HT1080 (cell line): ENCODE data around the gene ALDH4A1. TPM values are rescaled to one million over a fixed set of nuclear protein-coding genes. Genes with fewer than 3 reads are reported as not detected.

ENCODE experiments used
- DNase-seq: peaks from one replicate; pipeline ENCODE4 v3.0.0-alpha.2; 2015; ENCODE audit warnings: low read depth
- polyA plus RNA-seq, 2 experiments: library from polyadenylated mRNA; depleted of rRNA; stranded (reverse); fragments of >200 nt; gene quantifications; 2 replicates each; pipeline ENCODE4 v1.2.3, GENCODE V29; 2015
- total RNA-seq: library from RNA; depleted of rRNA; stranded (reverse); fragments of >200 nt; shearing (Covaris generic); gene quantifications from 2 replicates; pipeline ENCODE4 v1.2.3, GENCODE V29; 2014; rRNA removed

ALDH4A1 gene, protein sequence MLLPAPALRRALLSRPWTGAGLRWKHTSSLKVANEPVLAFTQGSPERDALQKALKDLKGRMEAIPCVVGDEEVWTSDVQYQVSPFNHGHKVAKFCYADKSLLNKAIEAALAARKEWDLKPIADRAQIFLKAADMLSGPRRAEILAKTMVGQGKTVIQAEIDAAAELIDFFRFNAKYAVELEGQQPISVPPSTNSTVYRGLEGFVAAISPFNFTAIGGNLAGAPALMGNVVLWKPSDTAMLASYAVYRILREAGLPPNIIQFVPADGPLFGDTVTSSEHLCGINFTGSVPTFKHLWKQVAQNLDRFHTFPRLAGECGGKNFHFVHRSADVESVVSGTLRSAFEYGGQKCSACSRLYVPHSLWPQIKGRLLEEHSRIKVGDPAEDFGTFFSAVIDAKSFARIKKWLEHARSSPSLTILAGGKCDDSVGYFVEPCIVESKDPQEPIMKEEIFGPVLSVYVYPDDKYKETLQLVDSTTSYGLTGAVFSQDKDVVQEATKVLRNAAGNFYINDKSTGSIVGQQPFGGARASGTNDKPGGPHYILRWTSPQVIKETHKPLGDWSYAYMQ
- total RNA-seq = 2.5 and 6.2 TPM in 2 replicates
- 3.2 and 5.3 TPM in 2 replicates for polyA plus RNA-seq (2015; cell fraction: cytosol; rRNA removed)
- polyA plus RNA-seq (2015; cell fraction: nucleus; rRNA removed) = 7.3 and 11.0 TPM in 2 replicates

- DNase-seq = peak; percentile 97
These were observed at the start of gene ALDH4A1 for GRCh38 chr1:18902523-18903290. Gene ALDH4A1, minus strand, starts transcription at chr1:18902555. Its CDS starts 32 bp downstream, at chr1:18902523.

DNA sequence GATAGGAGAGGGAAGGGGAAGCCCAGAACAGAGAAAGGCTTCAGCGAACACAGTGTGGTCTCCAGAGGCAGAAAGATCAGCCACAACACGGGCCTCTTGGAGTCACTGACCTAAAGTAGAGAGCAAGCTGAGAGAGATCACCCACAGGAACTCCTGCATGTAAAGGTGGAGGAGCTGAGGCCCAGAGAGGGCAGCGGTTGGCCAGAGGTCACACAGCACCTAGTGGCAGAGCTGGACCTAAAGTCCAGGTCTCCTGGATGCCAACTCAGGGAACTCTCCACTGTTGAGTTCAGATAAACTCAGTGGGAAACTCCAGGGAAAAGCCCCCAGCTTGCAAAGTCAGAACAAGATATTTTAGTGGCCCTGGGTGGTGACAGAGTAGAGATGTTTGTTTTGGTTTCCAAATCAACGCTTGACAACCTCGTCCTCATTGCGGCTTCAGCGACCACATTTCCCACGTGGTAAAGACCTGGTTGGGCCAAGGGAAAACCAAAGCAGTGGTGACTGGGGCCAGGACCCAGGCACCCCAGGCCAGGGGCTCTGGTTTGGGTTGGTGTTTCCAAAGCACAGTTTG is 49.5 kb upstream of the ALDH4A1 start:
- no peak for DNase-seq

- DNase-seq = no peak
These were observed 49.1 kb upstream of the ALDH4A1 start for GRCh38 chr1:18951416-18951815.

DNA sequence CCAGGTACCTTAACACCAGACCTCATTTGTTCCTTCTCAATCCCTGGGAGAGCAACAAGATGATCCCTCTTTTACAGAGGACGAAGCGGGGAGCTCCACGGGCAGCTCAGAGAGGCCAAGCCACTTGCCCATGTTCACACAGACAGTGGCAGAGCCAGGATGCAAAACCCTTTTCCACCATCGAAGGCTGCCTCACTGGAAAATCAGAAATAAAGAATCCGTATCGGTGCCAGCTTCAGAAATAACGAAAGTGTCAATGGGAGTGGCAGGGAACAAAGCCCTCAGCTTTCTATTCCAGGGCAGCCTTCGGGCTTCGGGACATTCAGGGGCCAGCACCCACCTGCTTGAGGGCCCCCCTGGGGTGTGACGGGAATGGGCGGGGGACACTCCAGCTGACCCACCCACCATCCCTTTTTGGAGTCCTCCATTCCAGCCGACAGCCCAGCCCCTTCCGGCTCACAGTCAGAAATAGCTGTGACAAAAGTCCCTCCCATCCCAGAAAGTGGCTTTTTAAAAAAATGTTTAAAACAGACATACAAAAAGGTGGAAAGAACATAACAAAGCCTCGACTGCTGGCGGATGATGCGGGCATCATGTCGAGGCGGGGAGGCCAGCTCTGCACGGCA is 48.2 kb upstream of the ALDH4A1 start:
- no peak for DNase-seq

- no peak for DNase-seq
These were observed 47.5 kb upstream of the ALDH4A1 start for GRCh38 chr1:18949686-18950400.

GRCh38 chr1:18948913-18949685 is 46.7 kb upstream of the ALDH4A1 start:
- no peak for DNase-seq

- DNase-seq = peak; percentile 77
These were observed 45.9 kb upstream of the ALDH4A1 start for GRCh38 chr1:18948048-18948912.

DNA sequence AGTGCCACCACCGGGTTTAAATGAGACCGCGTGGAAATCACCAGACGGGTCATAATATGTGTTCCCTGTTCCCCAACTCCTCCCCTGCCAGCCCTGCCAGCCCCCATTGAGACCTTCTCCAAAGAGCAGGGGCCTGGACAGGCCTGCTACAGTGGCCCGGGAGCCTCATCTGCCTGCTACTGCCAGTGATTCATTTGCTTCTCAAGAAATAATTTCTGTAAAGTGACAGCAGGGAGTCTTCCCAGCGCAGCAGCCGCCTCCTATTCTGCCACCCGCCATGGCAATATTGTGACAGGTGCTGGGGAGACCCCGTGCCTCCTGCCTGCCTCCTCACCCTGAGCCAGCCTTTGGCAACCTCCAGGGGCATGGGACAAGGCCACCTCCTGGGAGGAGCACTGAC is 45.2 kb upstream of the ALDH4A1 start:
- no peak for DNase-seq

GRCh38 chr1:18946550-18947381 is 44.4 kb upstream of the ALDH4A1 start:
- DNase-seq = no peak

DNA sequence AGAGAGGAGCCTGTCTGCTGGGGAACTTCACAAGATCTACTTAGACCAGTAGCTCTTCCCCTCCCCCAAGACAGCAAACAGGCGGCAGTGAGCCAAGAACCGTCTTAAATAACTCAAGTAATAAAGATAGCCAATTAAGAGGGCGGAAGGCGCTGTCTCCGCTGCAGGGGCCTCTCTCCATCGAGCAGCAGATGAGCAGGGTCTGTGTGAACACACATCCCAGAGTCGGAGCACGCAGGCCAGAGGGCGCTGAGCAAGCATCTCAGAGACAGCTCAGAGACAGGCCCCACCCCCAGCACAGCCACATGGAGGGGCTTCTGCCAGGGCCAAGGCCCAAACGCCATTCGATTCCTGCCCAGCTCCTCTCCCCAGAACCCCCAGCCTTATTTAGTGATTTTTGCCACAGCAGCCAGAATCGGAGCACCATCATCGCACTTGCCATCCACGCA is 43.1 kb upstream of the ALDH4A1 start:
- no peak for DNase-seq

GRCh38 chr1:18944810-18945209 is 42.5 kb upstream of the ALDH4A1 start:
- DNase-seq = no peak

GRCh38 chr1:18943914-18944572 is 41.7 kb upstream of the ALDH4A1 start:
- DNase-seq = no peak

- DNase-seq = no peak
These were observed 40.8 kb upstream of the ALDH4A1 start for GRCh38 chr1:18943162-18943561.

DNA sequence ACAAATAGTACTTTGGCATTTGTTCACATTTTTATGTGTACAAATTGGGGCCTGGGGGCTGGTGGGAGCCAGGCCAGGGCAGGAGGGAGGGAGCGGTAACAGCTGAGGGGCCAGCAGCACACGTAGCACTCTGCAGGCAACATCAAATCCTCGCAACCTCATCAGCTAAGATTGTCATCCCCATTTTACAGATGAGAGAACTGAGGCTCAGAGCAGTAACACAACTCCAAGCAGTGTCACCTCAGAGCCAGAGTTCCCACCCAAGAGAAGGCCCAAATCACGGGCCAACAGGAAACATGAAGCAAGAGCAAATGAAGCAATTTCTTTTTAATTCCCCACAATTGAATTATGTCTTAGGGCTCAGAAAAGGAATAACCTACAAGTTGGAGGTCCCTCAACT is 40.0 kb upstream of the ALDH4A1 start:
- DNase-seq = no peak

DNA sequence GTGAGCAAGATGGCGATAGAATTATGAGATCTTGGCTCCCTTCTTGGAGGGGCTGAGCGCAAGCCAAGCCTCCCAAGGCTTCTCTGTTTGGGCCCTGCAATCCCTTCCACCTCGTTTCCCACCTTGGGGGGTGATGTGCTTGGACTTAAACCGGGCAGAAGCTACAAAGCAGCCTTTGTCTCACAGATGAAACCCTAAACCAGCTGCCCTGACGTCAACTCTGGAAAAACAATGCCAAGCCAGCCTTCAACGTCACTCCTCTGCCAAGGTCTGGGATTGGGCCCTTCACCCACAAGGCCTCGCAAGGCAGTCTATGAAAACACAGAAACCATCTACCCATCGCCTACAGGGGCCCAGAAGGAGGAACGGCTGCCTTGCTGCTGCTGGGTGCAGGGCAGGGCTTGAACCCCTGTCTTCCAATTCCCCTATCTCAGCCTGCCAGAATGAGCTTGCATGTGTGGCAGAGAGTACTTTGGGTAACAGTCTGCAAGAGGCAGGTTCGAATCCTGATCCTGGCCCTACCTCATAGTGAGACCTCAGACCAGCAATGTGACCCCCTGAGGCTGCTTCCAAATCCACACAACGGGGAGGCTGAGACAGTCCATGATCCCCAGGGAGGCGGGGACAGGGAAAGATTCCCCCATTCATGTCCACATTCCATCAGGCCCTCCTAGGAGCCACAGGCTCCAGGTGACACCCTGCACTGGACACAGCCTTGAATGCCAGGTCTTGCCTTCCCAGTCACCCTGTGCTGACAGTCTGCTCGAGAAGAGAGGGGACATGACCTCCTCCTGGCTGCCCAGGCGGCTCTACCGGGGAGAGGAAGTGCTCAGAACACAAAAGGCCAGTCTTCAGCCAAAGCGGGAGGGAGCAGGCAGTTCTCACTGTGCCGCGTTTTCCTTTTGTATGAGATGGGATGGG is 39.1 kb upstream of the ALDH4A1 start:
- peak; percentile 98 for DNase-seq
